DMS153 treated with DMSO at 0.1 percent for 48 hours (cell line): ENCODE measurements around the gene SRCIN1.

ENCODE experiments used
- DNase-seq: peaks from one replicate; lab custom pipeline; 2025; ENCODE audit not compliant: unreplicated experiment; lab: John Stamatoyannopoulos, UW

The SRCIN1 gene

GRCh38 chr17:38600416-38600815 lies 5.3 kb downstream of the SRCIN1 start:
- DNase-seq: no peak

GRCh38 chr17:38599398-38599856 lies 6.3 kb downstream of the SRCIN1 start:
- no peak for DNase-seq

- no peak for DNase-seq
These were observed 6.8 kb downstream of the SRCIN1 start for GRCh38 chr17:38598995-38599394.

GRCh38 chr17:38598536-38598935 lies 7.2 kb downstream of the SRCIN1 start:
- peak; percentile 81 for DNase-seq

GRCh38 chr17:38597375-38597774 lies 8.4 kb downstream of the SRCIN1 start:
- DNase-seq: no peak

GRCh38 chr17:38596651-38597050 lies 9.1 kb downstream of the SRCIN1 start:
- DNase-seq: no peak

- no peak for DNase-seq
These were observed 9.9 kb downstream of the SRCIN1 start for GRCh38 chr17:38595892-38596291.

- DNase-seq: no peak
These were observed 11.6 kb downstream of the SRCIN1 start for GRCh38 chr17:38594152-38594551.

- DNase-seq: no peak
These were observed 13.3 kb downstream of the SRCIN1 start for GRCh38 chr17:38592487-38592886.

- DNase-seq: no peak
These were observed 14.0 kb downstream of the SRCIN1 start for GRCh38 chr17:38591759-38592241.

- no peak for DNase-seq
These were observed 14.6 kb downstream of the SRCIN1 start for GRCh38 chr17:38590988-38591758.

GRCh38 chr17:38589462-38590114 lies 16.2 kb downstream of the SRCIN1 start:
- DNase-seq: no peak

- no peak for DNase-seq
These were observed 17.0 kb downstream of the SRCIN1 start for GRCh38 chr17:38588788-38589174.

GRCh38 chr17:38587947-38588787 lies 17.6 kb downstream of the SRCIN1 start:
- DNase-seq: no peak

GRCh38 chr17:38587203-38587602 lies 18.5 kb downstream of the SRCIN1 start:
- no peak for DNase-seq

- DNase-seq: no peak
These were observed 19.0 kb downstream of the SRCIN1 start for GRCh38 chr17:38586788-38587187.

- DNase-seq: no peak
These were observed 19.7 kb downstream of the SRCIN1 start for GRCh38 chr17:38585918-38586529.

- DNase-seq: no peak
These were observed 20.5 kb downstream of the SRCIN1 start for GRCh38 chr17:38585056-38585917.

GRCh38 chr17:38584350-38584925 lies 21.3 kb downstream of the SRCIN1 start:
- peak; percentile 85 for DNase-seq
